ENCODE data around the gene WDR47. TPM values are rescaled to one million over a fixed set of nuclear protein-coding genes. Genes with fewer than 3 reads are reported as not detected.
"Not testable (repeated sequence)": the region's sequence is repeated elsewhere in the genome, so short reads cannot be mapped to it uniquely, and the experiment has no call there.

WDR47 gene
- total RNA-seq, 1 donor from 2014 or later = 11.4 TPM

GRCh38 chr1:109056064-109056463 lies 14.2 kb upstream of the WDR47 start:
- intact Hi-C loops (cut with micrococcal nuclease) = no loop called here

GRCh38 chr1:109052145-109052544 lies 10.2 kb upstream of the WDR47 start:
- intact Hi-C loops (cut with micrococcal nuclease) = not testable (repeated sequence)

- intact Hi-C loops (cut with micrococcal nuclease) = no loop called here
Observed at GRCh38 chr1:109050228-109050995, 8.5 kb upstream of the WDR47 start.

GRCh38 chr1:109048335-109048734 lies 6.4 kb upstream of the WDR47 start:
- intact Hi-C loops (cut with micrococcal nuclease) = loop anchor here (10.0 kb wide), 1 partner anchor 1156 kb away; no protein-coding TSS in a partner anchor

GRCh38 chr1:109047339-109047738 lies 5.4 kb upstream of the WDR47 start:
- intact Hi-C loops (cut with micrococcal nuclease) = loop anchor here (10.0 kb wide), 1 partner anchor 1157 kb away; no protein-coding TSS in a partner anchor

- intact Hi-C loops (cut with micrococcal nuclease) = loop anchor here (10.0 kb wide), 1 partner anchor 1158 kb away; no protein-coding TSS in a partner anchor
Observed at GRCh38 chr1:109046671-109047070, 4.8 kb upstream of the WDR47 start.

GRCh38 chr1:109045595-109045994 lies 3.7 kb upstream of the WDR47 start:
- intact Hi-C loops (cut with micrococcal nuclease) = loop anchor here (10.0 kb wide), 1 partner anchor 1159 kb away; no protein-coding TSS in a partner anchor

- intact Hi-C loops (cut with micrococcal nuclease) = loop anchor here (1.0 to 10.0 kb wide), 5 partner anchors 173 to 1164 kb away; partner anchors contain the start of genes CYB561D1, EEIG2 and GNAI3
Observed at GRCh38 chr1:109040989-109041620, 797 bp downstream of the WDR47 start.

GRCh38 chr1:109040627-109040988 lies 1.3 kb downstream of the WDR47 start:
- intact Hi-C loops (cut with micrococcal nuclease) = loop anchor here (5.0 to 10.0 kb wide), 4 partner anchors 452 to 1164 kb away; partner anchors contain the start of genes CYB561D1, EEIG2 and GNAI3

- intact Hi-C loops (cut with micrococcal nuclease) = no loop called here
Observed at GRCh38 chr1:109034382-109034781, 7.5 kb downstream of the WDR47 start.

GRCh38 chr1:109029493-109029892 lies 12.4 kb downstream of the WDR47 start:
- intact Hi-C loops (cut with micrococcal nuclease) = not testable (repeated sequence)

GRCh38 chr1:109027841-109028240 lies 14.1 kb downstream of the WDR47 start:
- intact Hi-C loops (cut with micrococcal nuclease) = no loop called here

GRCh38 chr1:109025694-109026093 lies 16.2 kb downstream of the WDR47 start:
- intact Hi-C loops (cut with micrococcal nuclease) = no loop called here

- intact Hi-C loops (cut with micrococcal nuclease) = no loop called here
Observed at GRCh38 chr1:109024646-109025045, 17.3 kb downstream of the WDR47 start.

- intact Hi-C loops (cut with micrococcal nuclease) = no loop called here
Observed at GRCh38 chr1:109020693-109021257, 21.1 kb downstream of the WDR47 start.

- intact Hi-C loops (cut with micrococcal nuclease) = not testable (repeated sequence)
Observed at GRCh38 chr1:109017719-109018118, 24.2 kb downstream of the WDR47 start.

- intact Hi-C loops (cut with micrococcal nuclease) = no loop called here
Observed at GRCh38 chr1:109017134-109017533, 24.8 kb downstream of the WDR47 start.

- intact Hi-C loops (cut with micrococcal nuclease) = no loop called here
Observed at GRCh38 chr1:109011335-109011734, 30.6 kb downstream of the WDR47 start.

GRCh38 chr1:108996622-108997021 lies 45.3 kb downstream of the WDR47 start:
- intact Hi-C loops (cut with micrococcal nuclease) = not testable (repeated sequence)

- intact Hi-C loops (cut with micrococcal nuclease) = no loop called here
Observed at GRCh38 chr1:108983114-108983513, 58.8 kb downstream of the WDR47 start.

GRCh38 chr1:108976658-108977057 lies 65.2 kb downstream of the WDR47 start:
- intact Hi-C loops (cut with micrococcal nuclease) = no loop called here

- intact Hi-C loops (cut with micrococcal nuclease) = no loop called here
Observed at GRCh38 chr1:108972951-108973350, 69.0 kb downstream of the WDR47 start.
